GM12878 (cell line): ENCODE measurements around the gene ZNF496. TPM values are rescaled to one million over a fixed set of nuclear protein-coding genes. Genes with fewer than 3 reads are reported as not detected.
A peak's percentile ranks its signal among the peaks of the same experiment; 100 is the strongest.

Experiments used
- ATAC-seq: fragments of 200-7000 bp; cut with Tn5 transposase; 3 replicates; pipeline ENCODE4 v1.9.1; 2020; ENCODE audit warnings: mild to moderate bottlenecking, moderate library complexity
- BruUV-seq: library from RNA; stranded (reverse); fragments of 400-500 nt; replicated peaks from 2 replicates; lab custom pipeline; 2021; lab: Mats Ljungman, UMichigan
- CTCF ChIA-PET: fragments of 300-600 bp; sonication (Branson Sonifier 250); formaldehyde crosslinking; extraction: SDS; loops from one replicate; lab custom pipeline; 2021; ENCODE audit warnings: inconsistent platforms; lab: Yijun Ruan, JAX
- POLR2A ChIA-PET: fragments of 350-600 bp; formaldehyde crosslinking; extraction: SDS; loops from one replicate; lab custom pipeline; 2021; ENCODE audit warnings: inconsistent platforms; lab: Charles Lee
- RAD21 ChIA-PET: fragments of 300-600 bp; sonication (Branson Sonifier 250); formaldehyde crosslinking; loops from one replicate; lab custom pipeline; 2023; ENCODE audit warnings: antibody characterized with exemption; ENCODE audit not compliant: unreplicated experiment; lab: Charles Lee
- SMC1A ChIA-PET: fragments of 300-600 bp; sonication (Branson Sonifier 250); formaldehyde crosslinking; loops from one replicate; lab custom pipeline; 2023; ENCODE audit not compliant: unreplicated experiment, uncharacterized antibody; lab: Charles Lee
- DNase-seq: peaks from one replicate; pipeline ENCODE4 v3.0.0-alpha.2; 2011; ENCODE audit warnings: low read depth, low spot score
- FAIRE-seq: peaks from 3 replicates; lab custom pipeline; 2011; peaks lifted over from hg19 to GRCh38; lab: Jason Lieb, UNC
- H2AFZ ChIP-seq: 2 replicates; pipeline ENCODE4 v1.6.0; 2011; ENCODE audit warnings: low read depth, low read length, control low read depth; ENCODE audit not compliant: control insufficient read depth
- H3K27ac ChIP-seq: 2 replicates; pipeline ENCODE4 v1.5.1; 2011; ENCODE audit warnings: control low read depth; ENCODE audit not compliant: control insufficient read depth, insufficient read depth
- H3K27me3 ChIP-seq, 2 experiments: replicated peaks in 1 of 2; 2 replicates each; pipeline versions ENCODE4 v1.6.0 to v1.6.1; 2011; ENCODE audit warnings: low read length in 1 of 2; ENCODE audit not compliant: control insufficient read depth in 2 of 2, insufficient read depth in 2 of 2
- H3K36me3 ChIP-seq, 2 experiments: 2 replicates each; pipeline ENCODE4 v1.5.1; 2011; ENCODE audit warnings: low read length in 1 of 2; ENCODE audit not compliant: control insufficient read depth in 2 of 2, insufficient read depth in 2 of 2
- H3K4me1 ChIP-seq: 2 replicates; pipeline ENCODE4 v1.6.1; 2011; ENCODE audit warnings: mild to moderate bottlenecking, low read length, moderate library complexity, mixed read lengths; ENCODE audit not compliant: control insufficient read depth, insufficient read depth
- H3K4me2 ChIP-seq: 2 replicates; pipeline ENCODE4 v1.6.0; 2011; ENCODE audit warnings: control low read depth; ENCODE audit not compliant: control insufficient read depth, insufficient read depth
- H3K4me3 ChIP-seq: fragments of 200-600 bp; sonication (generic); 2 replicates; pipeline ENCODE4 v1.5.1; 2016
- H3K79me2 ChIP-seq: 2 replicates; pipeline ENCODE4 v1.6.0; 2011; ENCODE audit warnings: low read length; ENCODE audit not compliant: control insufficient read depth, insufficient read depth
- H3K9ac ChIP-seq: 2 replicates; pipeline ENCODE4 v1.8.0; 2011; ENCODE audit warnings: low read length, control low read depth, mixed read lengths; ENCODE audit not compliant: control insufficient read depth, insufficient read depth
- H3K9me3 ChIP-seq: replicated peaks from 3 replicates; pipeline ENCODE4 v1.5.1; 2011; ENCODE audit warnings: mild to moderate bottlenecking, low read length; ENCODE audit not compliant: control insufficient read depth, insufficient read depth
- H4K20me1 ChIP-seq: 2 replicates; pipeline ENCODE4 v1.6.0; 2011; ENCODE audit not compliant: control insufficient read depth, insufficient read depth
- BCLAF1 ChIP-seq: fragments of 450-650 bp; IDR thresholded peaks from 2 replicates; pipeline ENCODE4 v1.6.1; 2017; ENCODE audit warnings: antibody characterized with exemption, mild to moderate bottlenecking, moderate library complexity
- CBFB ChIP-seq: IDR thresholded peaks from 2 replicates; pipeline ENCODE4 v1.6.1; 2016; ENCODE audit warnings: antibody characterized with exemption, low read depth
- HDAC6 ChIP-seq: fragments of 200-600 bp; sonication (generic); IDR thresholded peaks from one replicate; pipeline ENCODE4 v1.8.0; 2017; ENCODE audit warnings: antibody characterized with exemption; ENCODE audit not compliant: unreplicated experiment
- IRF4 ChIP-seq: IDR thresholded peaks from 2 replicates; pipeline ENCODE4 v1.6.1; 2011; ENCODE audit warnings: low read depth, low read length
- KDM1A ChIP-seq: fragments of 200-600 bp; sonication (generic); IDR thresholded peaks from 2 replicates; pipeline ENCODE4 v1.6.1; 2016; ENCODE audit warnings: borderline replicate concordance
- MYB ChIP-seq: fragments of 150-350 bp; IDR thresholded peaks from 2 replicates; pipeline ENCODE4 v1.6.1; 2014; ENCODE audit warnings: mild to moderate bottlenecking, low read depth, low read length, borderline replicate concordance
- NBN ChIP-seq: fragments of 450-650 bp; IDR thresholded peaks from 2 replicates; pipeline ENCODE4 v1.6.1; 2016
- NFIC ChIP-seq: IDR thresholded peaks from 2 replicates; pipeline ENCODE4 v1.6.1; 2012; ENCODE audit warnings: low read depth, mild to moderate bottlenecking, inconsistent platforms, low read length, moderate library complexity
- PAX8 ChIP-seq: fragments of 450-650 bp; IDR thresholded peaks from 2 replicates; pipeline ENCODE4 v1.6.1; 2017; ENCODE audit warnings: mild to moderate bottlenecking, moderate library complexity
- RAD21 ChIP-seq: IDR thresholded peaks from 2 replicates; pipeline ENCODE4 v1.6.1; 2011; ENCODE audit warnings: mild to moderate bottlenecking, low read depth, low read length, moderate library complexity; ENCODE audit not compliant: insufficient read depth
- SMARCA5 ChIP-seq: fragments of 450-650 bp; IDR thresholded peaks from 2 replicates; pipeline ENCODE4 v1.6.1; 2017; ENCODE audit warnings: mild to moderate bottlenecking
- SRF ChIP-seq, 2 experiments: IDR thresholded peaks; 2 replicates each; pipeline ENCODE4 v1.6.1; 2011; ENCODE audit warnings: low read depth in 2 of 2, low read length in 2 of 2, mild to moderate bottlenecking in 1 of 2, moderate library complexity in 1 of 2
- STAT3 ChIP-seq: IDR thresholded peaks from 2 replicates; pipeline ENCODE4 v1.6.1; 2011; ENCODE audit warnings: low read depth, low read length, improper control_type of control experiment
- YY1 ChIP-seq: IDR thresholded peaks from 2 replicates; pipeline ENCODE4 v1.6.1; 2011; ENCODE audit warnings: low read depth, mild to moderate bottlenecking, low read length
- WGBS: methylation state at CpG from one replicate; pipeline ENCODE4 v1.1.6; 2016; ENCODE audit warnings: low lambda C conversion rate; ENCODE audit not compliant: insufficient replicate concordance, insufficient coverage; ENCODE audit errors: missing lambda C conversion rate; 5-methylcytosine and 5-hydroxymethylcytosine counted together
- in situ Hi-C: fragments of 300-500 bp; cut with MboI; formaldehyde crosslinking; loops from 9 replicates; pipeline ENCODE4 v1.14.3; 2018; ENCODE audit warnings: mixed read lengths
- intact Hi-C: fragments of 100-400 bp; cut with micrococcal nuclease; formaldehyde crosslinking; loops from one replicate; pipeline ENCODE4 v1.14.2; 2022; ENCODE audit not compliant: unreplicated experiment
- polyA plus RNA-seq, 11 experiments: library from polyadenylated mRNA; depleted of rRNA in 4 of 11; unstranded in 6 of 11; stranded (reverse) in 5 of 11; fragments of >200 nt; fragmentation: Nextera tagmentation in 4 of 11; fragmentation: Illumina TruSeq in 1 of 11; extraction: Ambion mirVana in 4 of 11; extraction: Trizol in 1 of 11; gene quantifications; 1 replicate in 1 of 11; 2 replicates in 10 of 11; pipeline versions ENCODE4 v1.2.1 to v1.2.3, GENCODE V29; 2011 to 2016; ENCODE audit warnings: inconsistent platforms in 2 of 11, missing spikeins in 2 of 11, low read depth in 1 of 11
- total RNA-seq, 4 experiments: library from RNA; depleted of rRNA in 3 of 4; stranded (reverse); fragments of >200 nt in 3 of 4; fragmentation: Illumina TruSeq in 1 of 4; extraction: Trizol in 1 of 4; gene quantifications; 2 replicates each; pipeline versions ENCODE4 v1.2.1 to v1.2.3, GENCODE V29; 2013 to 2021
- TF ChIP-seq, protein P1 (sequence below): fragments of 150-350 bp; IDR thresholded peaks from 2 replicates; pipeline ENCODE4 v1.6.1; 2016; ENCODE audit warnings: low read depth, low read length
- TF ChIP-seq, protein P2 (sequence below): fragments of 450-650 bp; formaldehyde crosslinking; IDR thresholded peaks from 2 replicates; pipeline ENCODE4 v1.4.0; 2022; ENCODE audit warnings: mild to moderate bottlenecking, moderate library complexity

ZNF496 gene
- total and polyA plus RNA-seq, 10 of the 15 experiments (the other 5 are each of a cell fraction or from before 2014, with no cell fraction given): 1.6 to 26.4 (median 12.5) TPM

- Histone ChIP-seq H3K9me3 (peaks cover 4% of the 10 kb centered on the region; the same call in 2 of the 3 replicates), H3K79me2 (no peaks in the 10 kb centered on the region), H3K4me2 (peak overlapping the region; percentile 42; the same call in 1 of the 2 replicates), H3K9ac (no peak overlapping the region; the same call in 1 of the 2 replicates), H3K4me1 (no peaks in the 10 kb centered on the region), H3K27me3 (no peaks in the 10 kb centered on the region), H2AFZ (no peak overlapping the region), H3K27ac (no peak overlapping the region), H3K36me3 (no peaks in the 10 kb centered on the region), H4K20me1 (no peaks in the 10 kb centered on the region), H3K4me3 (no peak overlapping the region)
- RAD21 ChIA-PET: interaction anchor here (0.6 to 3.9 kb wide), 11 partner anchors 11 to 204 kb away, joined by 3 to 72 read pairs (median 4); no protein-coding TSS in a partner anchor
- SMC1A ChIA-PET: interaction anchor here (0.8 to 4.3 kb wide), 9 partner anchors 8 to 295 kb away, joined by 3 to 72 read pairs (median 4); partner anchors contain the start of gene ZNF670
- CTCF ChIA-PET: interaction anchor here (0.6 to 3.6 kb wide), 25 partner anchors 8 to 466 kb away, joined by 3 to 120 read pairs (median 5); no protein-coding TSS in a partner anchor
- DNase-seq (no peak), ATAC-seq (peak; percentile 94), FAIRE-seq (no peak)
- intact Hi-C loops: no loop called here
- WGBS: 18% methylated on average over 24 of the region's 26 CpGs
- POLR2A ChIA-PET: interaction anchor here (0.7 kb wide), 1 partner anchor 93 kb away, joined by 3 read pairs; no protein-coding TSS in a partner anchor
- BruUV-seq: no TSS peak
- in situ Hi-C loops: loop anchor here (25.0 kb wide), 1 partner anchor 1064 kb away; the partner anchor contains the start of gene OR2T2
- TF ChIP-seq KDM1A (no peak), BCLAF1 (no peak), IRF4 (no peak), RAD21 (0 out of 2 replicates have a peak, but pooled peaks have one; percentile 15), YY1 (no peak), NBN (no peak), MYB (no peak), SMARCA5 (peak; percentile 29; the same call in 1 of the 2 replicates), STAT3 (no peak), NFIC (no peak), CBFB (no peak), HDAC6 (no peak), PAX8 (no peak), SRF (IDR thresholded peaks at IDR 0.05; ENCODE audit: low read depth in 2 of 2, low read length in 2 of 2) (no peak)
- TF ChIP-seq, protein P1, sequence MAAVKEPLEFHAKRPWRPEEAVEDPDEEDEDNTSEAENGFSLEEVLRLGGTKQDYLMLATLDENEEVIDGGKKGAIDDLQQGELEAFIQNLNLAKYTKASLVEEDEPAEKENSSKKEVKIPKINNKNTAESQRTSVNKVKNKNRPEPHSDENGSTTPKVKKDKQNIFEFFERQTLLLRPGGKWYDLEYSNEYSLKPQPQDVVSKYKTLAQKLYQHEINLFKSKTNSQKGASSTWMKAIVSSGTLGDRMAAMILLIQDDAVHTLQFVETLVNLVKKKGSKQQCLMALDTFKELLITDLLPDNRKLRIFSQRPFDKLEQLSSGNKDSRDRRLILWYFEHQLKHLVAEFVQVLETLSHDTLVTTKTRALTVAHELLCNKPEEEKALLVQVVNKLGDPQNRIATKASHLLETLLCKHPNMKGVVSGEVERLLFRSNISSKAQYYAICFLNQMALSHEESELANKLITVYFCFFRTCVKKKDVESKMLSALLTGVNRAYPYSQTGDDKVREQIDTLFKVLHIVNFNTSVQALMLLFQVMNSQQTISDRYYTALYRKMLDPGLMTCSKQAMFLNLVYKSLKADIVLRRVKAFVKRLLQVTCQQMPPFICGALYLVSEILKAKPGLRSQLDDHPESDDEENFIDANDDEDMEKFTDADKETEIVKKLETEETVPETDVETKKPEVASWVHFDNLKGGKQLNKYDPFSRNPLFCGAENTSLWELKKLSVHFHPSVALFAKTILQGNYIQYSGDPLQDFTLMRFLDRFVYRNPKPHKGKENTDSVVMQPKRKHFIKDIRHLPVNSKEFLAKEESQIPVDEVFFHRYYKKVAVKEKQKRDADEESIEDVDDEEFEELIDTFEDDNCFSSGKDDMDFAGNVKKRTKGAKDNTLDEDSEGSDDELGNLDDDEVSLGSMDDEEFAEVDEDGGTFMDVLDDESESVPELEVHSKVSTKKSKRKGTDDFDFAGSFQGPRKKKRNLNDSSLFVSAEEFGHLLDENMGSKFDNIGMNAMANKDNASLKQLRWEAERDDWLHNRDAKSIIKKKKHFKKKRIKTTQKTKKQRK: no peak
- TF ChIP-seq, protein P2, sequence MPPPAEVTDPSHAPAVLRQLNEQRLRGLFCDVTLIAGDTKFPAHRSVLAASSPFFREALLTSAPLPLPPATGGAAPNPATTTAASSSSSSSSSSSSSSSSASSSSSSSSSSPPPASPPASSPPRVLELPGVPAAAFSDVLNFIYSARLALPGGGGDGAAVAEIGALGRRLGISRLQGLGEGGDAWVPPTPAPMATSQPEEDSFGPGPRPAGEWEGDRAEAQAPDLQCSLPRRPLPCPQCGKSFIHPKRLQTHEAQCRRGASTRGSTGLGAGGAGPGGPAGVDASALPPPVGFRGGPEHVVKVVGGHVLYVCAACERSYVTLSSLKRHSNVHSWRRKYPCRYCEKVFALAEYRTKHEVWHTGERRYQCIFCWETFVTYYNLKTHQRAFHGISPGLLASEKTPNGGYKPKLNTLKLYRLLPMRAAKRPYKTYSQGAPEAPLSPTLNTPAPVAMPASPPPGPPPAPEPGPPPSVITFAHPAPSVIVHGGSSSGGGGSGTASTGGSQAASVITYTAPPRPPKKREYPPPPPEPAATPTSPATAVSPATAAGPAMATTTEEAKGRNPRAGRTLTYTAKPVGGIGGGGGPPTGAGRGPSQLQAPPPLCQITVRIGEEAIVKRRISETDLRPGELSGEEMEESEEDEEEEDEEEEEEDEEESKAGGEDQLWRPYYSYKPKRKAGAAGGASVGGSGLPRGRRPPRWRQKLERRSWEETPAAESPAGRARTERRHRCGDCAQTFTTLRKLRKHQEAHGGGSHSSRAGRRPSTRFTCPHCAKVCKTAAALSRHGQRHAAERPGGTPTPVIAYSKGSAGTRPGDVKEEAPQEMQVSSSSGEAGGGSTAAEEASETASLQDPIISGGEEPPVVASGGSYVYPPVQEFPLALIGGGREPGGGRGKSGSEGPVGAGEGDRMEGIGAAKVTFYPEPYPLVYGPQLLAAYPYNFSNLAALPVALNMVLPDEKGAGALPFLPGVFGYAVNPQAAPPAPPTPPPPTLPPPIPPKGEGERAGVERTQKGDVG (CRISPR knock-in tag): no peak
These were observed 42.1 kb upstream of the ZNF496 start for GRCh38 chr1:247373721-247374141.
